HepG2 (cell line): Measurements from ENCODE around the gene UNC13D. TPM values are rescaled to one million over a fixed set of nuclear protein-coding genes. Genes with fewer than 3 reads are reported as not detected.

ENCODE experiments used
- EEA1 ChIP-seq: sonication (generic); formaldehyde crosslinking; IDR thresholded peaks from 2 replicates; pipeline ENCODE4 v1.5.1; 2020; ENCODE audit warnings: mild to moderate bottlenecking, missing genetic modification reagents, borderline replicate concordance
- ISL2 ChIP-seq: sonication (generic); formaldehyde crosslinking; IDR thresholded peaks from 2 replicates; pipeline ENCODE4 v1.5.0; 2020; ENCODE audit warnings: missing genetic modification reagents
- KDM4B ChIP-seq: sonication (generic); formaldehyde crosslinking; IDR thresholded peaks from 2 replicates; pipeline ENCODE4 v1.4.0; 2020; ENCODE audit warnings: missing genetic modification reagents
- MTA3 ChIP-seq: sonication (generic); formaldehyde crosslinking; IDR thresholded peaks from 2 replicates; pipeline ENCODE4 v1.4.0; 2020; ENCODE audit warnings: missing genetic modification reagents
- NCOA1 ChIP-seq: sonication (generic); formaldehyde crosslinking; IDR thresholded peaks from 2 replicates; pipeline ENCODE4 v1.9.0; 2021; ENCODE audit warnings: missing genetic modification reagents
- POLR2G ChIP-seq: fragments of 200-400 bp; formaldehyde crosslinking; IDR thresholded peaks from 2 replicates; pipeline ENCODE4 v1.6.1; 2018; ENCODE audit warnings: mild to moderate bottlenecking, low read depth, low read length, moderate library complexity
- RARA ChIP-seq: IDR thresholded peaks from 2 replicates; pipeline ENCODE4 v1.6.1; 2016; ENCODE audit warnings: missing genetic modification reagents, missing compliant biosample characterization
- SP5 ChIP-seq: IDR thresholded peaks from 2 replicates; pipeline ENCODE4 v1.6.1; 2016; ENCODE audit warnings: low read depth, borderline replicate concordance
- THYN1 ChIP-seq: sonication (generic); formaldehyde crosslinking; IDR thresholded peaks from 2 replicates; pipeline ENCODE4 v1.8.1; 2023; ENCODE audit warnings: low read depth, mild to moderate bottlenecking, moderate library complexity, missing genetic modification reagents, borderline replicate concordance
- ZBTB1 ChIP-seq: sonication (generic); formaldehyde crosslinking; IDR thresholded peaks from 2 replicates; pipeline ENCODE4 v1.4.0; 2020; ENCODE audit warnings: missing genetic modification reagents, borderline replicate concordance
- ZFP41 ChIP-seq: sonication (generic); formaldehyde crosslinking; IDR thresholded peaks from 2 replicates; pipeline ENCODE4 v1.4.0; 2020; ENCODE audit warnings: mild to moderate bottlenecking, missing genetic modification reagents, borderline replicate concordance
- ZNF230 ChIP-seq: sonication (generic); formaldehyde crosslinking; IDR thresholded peaks from 2 replicates; pipeline ENCODE4 v1.4.0; 2020; ENCODE audit warnings: mild to moderate bottlenecking, missing genetic modification reagents
- ZNF260 ChIP-seq: sonication (generic); formaldehyde crosslinking; IDR thresholded peaks from 2 replicates; pipeline ENCODE4 v1.4.0; 2020; ENCODE audit warnings: missing genetic modification reagents, low read depth, mild to moderate bottlenecking, borderline replicate concordance
- ZNF775 ChIP-seq: sonication (generic); formaldehyde crosslinking; IDR thresholded peaks from 2 replicates; pipeline ENCODE4 v1.4.0; 2020; ENCODE audit warnings: missing genetic modification reagents, mild to moderate bottlenecking, moderate library complexity, borderline replicate concordance
- ZNF777 ChIP-seq: sonication (generic); formaldehyde crosslinking; IDR thresholded peaks from 2 replicates; pipeline ENCODE4 v1.4.0; 2020; ENCODE audit warnings: missing genetic modification reagents
- polyA plus RNA-seq, 8 experiments: library from polyadenylated mRNA; depleted of rRNA in 3 of 8; stranded (reverse) in 7 of 8; unstranded in 1 of 8; fragments of >200 nt; fragmentation: Illumina TruSeq in 4 of 8; extraction: Trizol in 4 of 8; gene quantifications; 2 replicates each; pipeline versions ENCODE4 v1.2.1 to v1.2.3, GENCODE V29; 2011 to 2016; ENCODE audit warnings: low read depth in 4 of 8, missing spikeins in 1 of 8, mixed read lengths in 1 of 8; ENCODE audit not compliant: insufficient read depth in 1 of 8
- total RNA-seq, 5 experiments: library from RNA; depleted of rRNA; stranded (reverse); fragments of >200 nt; fragmentation: Illumina TruSeq; extraction: Trizol; gene quantifications; 2 replicates each; pipeline ENCODE4 v1.2.3, GENCODE V29; 2016; ENCODE audit warnings: low read depth in 1 of 5
- TF ChIP-seq, protein P1 (sequence below): sonication (generic); formaldehyde crosslinking; IDR thresholded peaks from 2 replicates; pipeline ENCODE4 v1.4.0; 2020; ENCODE audit warnings: missing genetic modification reagents; ENCODE audit errors: not compliant biosample characterization
- TF ChIP-seq, protein P2 (sequence below): sonication (generic); formaldehyde crosslinking; IDR thresholded peaks from 2 replicates; pipeline ENCODE4 v1.5.1; 2020; ENCODE audit warnings: mild to moderate bottlenecking, missing genetic modification reagents, moderate library complexity
- TF ChIP-seq, protein P3 (sequence below): sonication (generic); formaldehyde crosslinking; IDR thresholded peaks from 2 replicates; pipeline ENCODE4 v1.5.1; 2020; ENCODE audit warnings: missing genetic modification reagents, mild to moderate bottlenecking, borderline replicate concordance
- TF ChIP-seq, protein P4 (sequence below): sonication (generic); IDR thresholded peaks from 2 replicates; pipeline ENCODE4 v1.6.1; 2016; ENCODE audit warnings: low read depth, borderline replicate concordance
- TF ChIP-seq, protein P5 (sequence below): IDR thresholded peaks from 2 replicates; pipeline ENCODE4 v1.6.1; 2016; ENCODE audit warnings: missing biosample characterization, missing genetic modification reagents, low read depth

UNC13D gene
- total and polyA plus RNA-seq, 2 of the 13 experiments (the other 11 are each of a cell fraction or from before 2014, with no cell fraction given) = 29.7 to 42.7 TPM

DNA sequence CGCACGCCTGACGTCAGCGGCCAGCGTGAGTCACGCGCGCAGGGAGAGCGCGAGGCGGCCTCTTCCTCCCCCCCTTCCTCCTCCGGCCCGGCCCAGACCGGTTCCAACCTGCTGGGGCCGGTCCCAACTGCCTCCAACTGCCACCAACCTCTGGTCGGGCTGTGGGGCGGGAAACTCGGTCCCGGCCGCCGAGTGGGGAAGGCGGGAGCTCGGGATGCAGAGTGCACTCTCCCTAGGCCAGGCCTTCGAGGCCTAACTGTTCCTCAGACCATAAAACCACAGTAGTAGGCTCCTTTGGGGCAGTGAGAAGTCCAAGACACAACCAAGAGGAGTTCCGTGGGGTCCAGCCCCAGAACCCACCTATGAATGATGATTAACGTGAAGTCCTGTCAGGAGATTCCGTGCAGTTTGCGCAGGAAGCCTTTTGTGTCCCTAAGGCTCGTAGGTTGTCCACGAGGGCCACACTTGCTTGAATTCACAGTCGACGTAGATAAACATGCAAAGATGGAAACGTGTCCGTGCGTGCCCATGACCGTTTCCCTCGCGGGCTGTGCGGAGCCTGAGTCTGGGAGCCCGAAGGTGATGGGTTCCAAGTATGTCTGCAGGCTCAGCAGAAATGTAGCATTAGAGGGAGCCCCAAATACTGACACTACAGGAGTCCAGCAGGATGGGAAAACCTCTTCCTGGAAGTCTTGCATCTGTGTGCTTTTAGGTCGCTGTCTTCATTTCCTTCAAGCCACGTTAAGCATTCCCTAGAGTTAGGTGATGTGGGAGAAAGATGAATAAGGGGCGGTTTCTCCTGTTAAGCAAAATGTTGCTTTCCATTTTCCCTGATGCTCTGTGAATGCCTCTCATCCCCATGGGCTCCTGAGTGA, 59.0 kb downstream of the UNC13D start (continued):
- TF ChIP-seq, protein P1, sequence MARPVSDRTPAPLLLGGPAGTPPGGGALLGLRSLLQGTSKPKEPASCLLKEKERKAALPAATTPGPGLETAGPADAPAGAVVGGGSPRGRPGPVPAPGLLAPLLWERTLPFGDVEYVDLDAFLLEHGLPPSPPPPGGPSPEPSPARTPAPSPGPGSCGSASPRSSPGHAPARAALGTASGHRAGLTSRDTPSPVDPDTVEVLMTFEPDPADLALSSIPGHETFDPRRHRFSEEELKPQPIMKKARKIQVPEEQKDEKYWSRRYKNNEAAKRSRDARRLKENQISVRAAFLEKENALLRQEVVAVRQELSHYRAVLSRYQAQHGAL = no peak
- TF ChIP-seq, protein P2, sequence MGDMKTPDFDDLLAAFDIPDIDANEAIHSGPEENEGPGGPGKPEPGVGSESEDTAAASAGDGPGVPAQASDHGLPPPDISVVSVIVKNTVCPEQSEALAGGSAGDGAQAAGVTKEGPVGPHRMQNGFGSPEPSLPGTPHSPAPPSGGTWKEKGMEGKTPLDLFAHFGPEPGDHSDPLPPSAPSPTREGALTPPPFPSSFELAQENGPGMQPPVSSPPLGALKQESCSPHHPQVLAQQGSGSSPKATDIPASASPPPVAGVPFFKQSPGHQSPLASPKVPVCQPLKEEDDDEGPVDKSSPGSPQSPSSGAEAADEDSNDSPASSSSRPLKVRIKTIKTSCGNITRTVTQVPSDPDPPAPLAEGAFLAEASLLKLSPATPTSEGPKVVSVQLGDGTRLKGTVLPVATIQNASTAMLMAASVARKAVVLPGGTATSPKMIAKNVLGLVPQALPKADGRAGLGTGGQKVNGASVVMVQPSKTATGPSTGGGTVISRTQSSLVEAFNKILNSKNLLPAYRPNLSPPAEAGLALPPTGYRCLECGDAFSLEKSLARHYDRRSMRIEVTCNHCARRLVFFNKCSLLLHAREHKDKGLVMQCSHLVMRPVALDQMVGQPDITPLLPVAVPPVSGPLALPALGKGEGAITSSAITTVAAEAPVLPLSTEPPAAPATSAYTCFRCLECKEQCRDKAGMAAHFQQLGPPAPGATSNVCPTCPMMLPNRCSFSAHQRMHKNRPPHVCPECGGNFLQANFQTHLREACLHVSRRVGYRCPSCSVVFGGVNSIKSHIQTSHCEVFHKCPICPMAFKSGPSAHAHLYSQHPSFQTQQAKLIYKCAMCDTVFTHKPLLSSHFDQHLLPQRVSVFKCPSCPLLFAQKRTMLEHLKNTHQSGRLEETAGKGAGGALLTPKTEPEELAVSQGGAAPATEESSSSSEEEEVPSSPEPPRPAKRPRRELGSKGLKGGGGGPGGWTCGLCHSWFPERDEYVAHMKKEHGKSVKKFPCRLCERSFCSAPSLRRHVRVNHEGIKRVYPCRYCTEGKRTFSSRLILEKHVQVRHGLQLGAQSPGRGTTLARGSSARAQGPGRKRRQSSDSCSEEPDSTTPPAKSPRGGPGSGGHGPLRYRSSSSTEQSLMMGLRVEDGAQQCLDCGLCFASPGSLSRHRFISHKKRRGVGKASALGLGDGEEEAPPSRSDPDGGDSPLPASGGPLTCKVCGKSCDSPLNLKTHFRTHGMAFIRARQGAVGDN (CRISPR knock-in tag) = peak; percentile 97
- TF ChIP-seq RARA (CRISPR knock-in tag) (0 out of 2 replicates have a peak, but pooled peaks have one; percentile 25), KDM4B (no peak), NCOA1 (CRISPR knock-in tag) (peak; percentile 93; the same call in 1 of the 2 replicates), THYN1 (CRISPR knock-in tag) (no peak), ZNF260 (CRISPR knock-in tag) (no peak), ZNF230 (peak; percentile 36), ZFP41 (CRISPR knock-in tag) (0 out of 2 replicates have a peak, but pooled peaks have one; percentile 34), MTA3 (CRISPR knock-in tag) (0 out of 2 replicates have a peak, but pooled peaks have one; percentile 78), ISL2 (CRISPR knock-in tag) (peak; percentile 46; the same call in 1 of the 2 replicates), ZNF777 (no peak), EEA1 (CRISPR knock-in tag) (no peak; the same call in none of the 2 replicates), SP5 (CRISPR knock-in tag) (0 out of 2 replicates have a peak, but pooled peaks have one; percentile 37), ZBTB1 (CRISPR knock-in tag) (no peak; the same call in 1 of the 2 replicates), POLR2G (peak; percentile 90), ZNF775 (CRISPR knock-in tag) (no peak)
- TF ChIP-seq, protein P3, sequence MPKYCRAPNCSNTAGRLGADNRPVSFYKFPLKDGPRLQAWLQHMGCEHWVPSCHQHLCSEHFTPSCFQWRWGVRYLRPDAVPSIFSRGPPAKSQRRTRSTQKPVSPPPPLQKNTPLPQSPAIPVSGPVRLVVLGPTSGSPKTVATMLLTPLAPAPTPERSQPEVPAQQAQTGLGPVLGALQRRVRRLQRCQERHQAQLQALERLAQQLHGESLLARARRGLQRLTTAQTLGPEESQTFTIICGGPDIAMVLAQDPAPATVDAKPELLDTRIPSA (CRISPR knock-in tag) = 0 out of 2 replicates have a peak, but pooled peaks have one; percentile 54
- TF ChIP-seq, protein P4, sequence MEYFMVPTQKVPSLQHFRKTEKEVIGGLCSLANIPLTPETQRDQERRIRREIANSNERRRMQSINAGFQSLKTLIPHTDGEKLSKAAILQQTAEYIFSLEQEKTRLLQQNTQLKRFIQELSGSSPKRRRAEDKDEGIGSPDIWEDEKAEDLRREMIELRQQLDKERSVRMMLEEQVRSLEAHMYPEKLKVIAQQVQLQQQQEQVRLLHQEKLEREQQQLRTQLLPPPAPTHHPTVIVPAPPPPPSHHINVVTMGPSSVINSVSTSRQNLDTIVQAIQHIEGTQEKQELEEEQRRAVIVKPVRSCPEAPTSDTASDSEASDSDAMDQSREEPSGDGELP = no peak
- TF ChIP-seq, protein P5, sequence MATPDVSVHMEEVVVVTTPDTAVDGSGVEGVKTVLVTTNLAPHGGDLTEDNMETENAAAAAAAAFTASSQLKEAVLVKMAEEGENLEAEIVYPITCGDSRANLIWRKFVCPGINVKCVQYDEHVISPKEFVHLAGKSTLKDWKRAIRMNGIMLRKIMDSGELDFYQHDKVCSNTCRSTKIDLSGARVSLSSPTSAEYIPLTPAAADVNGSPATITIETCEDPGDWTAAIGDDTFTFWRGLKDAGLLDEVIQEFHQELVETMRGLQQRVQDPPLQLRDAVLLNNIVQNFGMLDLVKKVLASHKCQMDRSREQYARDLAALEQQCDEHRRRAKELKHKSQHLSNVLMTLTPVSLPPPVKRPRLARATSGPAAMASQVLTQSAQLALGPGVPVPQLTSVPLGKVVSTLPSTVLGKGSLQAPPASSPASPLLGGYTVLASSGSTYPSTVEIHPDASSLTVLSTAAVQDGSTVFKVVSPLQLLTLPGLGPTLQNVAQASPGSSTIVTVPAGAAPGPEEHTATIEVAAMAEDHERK (CRISPR knock-in tag) = no peak
